ENCODE measurements around the gene PREPL. TPM values are rescaled to one million over a fixed set of nuclear protein-coding genes. Genes with fewer than 3 reads are reported as not detected.
"Not testable (repeated sequence)": the region's sequence is repeated elsewhere in the genome, so short reads cannot be mapped to it uniquely, and the experiment has no call there.

Gene PREPL
- total and polyA plus RNA-seq, 2 experiments from 2014 or later, result 16.5 to 49.0 TPM

GRCh38 chr2:44304258-44304657 is 57.0 kb downstream of the PREPL start:
- Mint-ChIP-seq H3K27me3 (ENCODE audit: insufficient read depth, low read depth, poor library complexity) (peaks cover 7% of the 10 kb centered on the region), H3K4me3 (no peak overlapping the region), H3K4me1 (peaks cover 8% of the 10 kb centered on the region; the same call in 2 of the 3 replicates), H3K27ac (no peak overlapping the region), H3K9me3 (peaks cover 22% of the 10 kb centered on the region; the same call in 2 of the 3 replicates), H3K36me3 (ENCODE audit: low read depth) (peaks cover 7% of the 10 kb centered on the region; the same call in 2 of the 3 replicates)
- Histone ChIP-seq H3F3A (replicated peaks; ENCODE audit: low read depth) (no peaks in the 10 kb centered on the region), H3K4me3 (no peak overlapping the region), H3K4me1 (ENCODE audit: insufficient read depth) (no peaks in the 10 kb centered on the region), H3K27ac (ENCODE audit: low read depth) (no peak overlapping the region), H2AFZ (no peak overlapping the region), H3K27me3 (ENCODE audit: insufficient read depth) (no peaks in the 10 kb centered on the region), H3K79me2 (replicated peaks; ENCODE audit: insufficient read depth) (no peaks in the 10 kb centered on the region), H3K4me2 (no peak overlapping the region), H3K9me2 (ENCODE audit: insufficient read depth) (no peaks in the 10 kb centered on the region), H4K20me1 (replicated peaks; ENCODE audit: insufficient read depth) (no peaks in the 10 kb centered on the region), H3K36me3 (ENCODE audit: insufficient read depth) (no peaks in the 10 kb centered on the region)
- no peak for TF ChIP-seq ETS1 (IDR thresholded peaks at IDR 0.05)
- TF ChIP-seq ZNF331 (CRISPR knock-in tag; IDR thresholded peaks at IDR 0.05; ENCODE audit: low read depth), result no peak
- ATAC-seq (no peak), DNase-seq (ENCODE audit: low spot score) (no peak)

- H3K27me3 Mint-ChIP-seq (ENCODE audit: insufficient read depth, low read depth, poor library complexity); H3K4me1 ChIP-seq (ENCODE audit: insufficient read depth): not testable (repeated sequence)
These were observed 57.5 kb downstream of the PREPL start for GRCh38 chr2:44303766-44304165.

GRCh38 chr2:44301111-44301510 is 60.2 kb downstream of the PREPL start:
- Mint-ChIP-seq H3K27ac (no peak overlapping the region), H3K27me3 (ENCODE audit: insufficient read depth, low read depth, poor library complexity) (peaks cover 5% of the 10 kb centered on the region), H3K4me3 (no peak overlapping the region), H3K9me3 (0 out of 3 replicates have a peak, but pooled peaks cover 5% of the 10 kb centered on the region), H3K4me1 (peaks cover 10% of the 10 kb centered on the region), H3K36me3 (ENCODE audit: low read depth) (no peaks in the 10 kb centered on the region)
- no peaks in the 10 kb centered on the region for H3K36me3 ChIP-seq (ENCODE audit: insufficient read depth)
- H3K9me2 ChIP-seq (ENCODE audit: insufficient read depth), result no peaks in the 10 kb centered on the region
- no peak overlapping the region for H3K4me3 ChIP-seq
- no peaks in the 10 kb centered on the region for H3K79me2 ChIP-seq (replicated peaks; ENCODE audit: insufficient read depth)
- H3F3A ChIP-seq (replicated peaks; ENCODE audit: low read depth), result no peaks in the 10 kb centered on the region
- no peak overlapping the region for H3K4me2 ChIP-seq
- H3K27ac ChIP-seq (ENCODE audit: low read depth), result no peak overlapping the region
- no peak overlapping the region for H2AFZ ChIP-seq
- DNase-seq (ENCODE audit: low spot score), result no peak
- ATAC-seq, result no peak
- H3K27me3 ChIP-seq (ENCODE audit: insufficient read depth), result no peaks in the 10 kb centered on the region
- no peaks in the 10 kb centered on the region for H4K20me1 ChIP-seq (replicated peaks; ENCODE audit: insufficient read depth)
- H3K4me1 ChIP-seq (ENCODE audit: insufficient read depth), result no peaks in the 10 kb centered on the region
- TF ChIP-seq CREB1 (CRISPR knock-in tag; IDR thresholded peaks at IDR 0.05; ENCODE audit: low read depth) (no peak), ZNF331 (CRISPR knock-in tag; IDR thresholded peaks at IDR 0.05; ENCODE audit: low read depth) (no peak), ZNF462 (CRISPR knock-in tag; IDR thresholded peaks at IDR 0.05) (no peak), JUNB (IDR thresholded peaks at IDR 0.05; ENCODE audit: unreplicated experiment) (no peak), REST (IDR thresholded peaks at IDR 0.05; ENCODE audit: unreplicated experiment) (no peak)

More at GRCh38 chr2:44303766-44304165, 57.5 kb downstream of the PREPL start:
- H3K36me3 ChIP-seq (ENCODE audit: insufficient read depth); H2AFZ ChIP-seq; H3K27me3 ChIP-seq (ENCODE audit: insufficient read depth); H3K27ac ChIP-seq (ENCODE audit: low read depth); DNase-seq (ENCODE audit: low spot score); H3K9me2 ChIP-seq (ENCODE audit: insufficient read depth); H3K36me3 Mint-ChIP-seq (ENCODE audit: low read depth); H3F3A ChIP-seq (replicated peaks; ENCODE audit: low read depth); H3K4me2 ChIP-seq; ATAC-seq; H4K20me1 ChIP-seq (replicated peaks; ENCODE audit: insufficient read depth); H3K4me3 ChIP-seq; H3K79me2 ChIP-seq (replicated peaks; ENCODE audit: insufficient read depth); H3K4me1 Mint-ChIP-seq; H3K27ac Mint-ChIP-seq; H3K4me3 Mint-ChIP-seq: not testable (repeated sequence)
- peaks cover 17% of the 10 kb centered on the region; the same call in 2 of the 3 replicates for H3K9me3 Mint-ChIP-seq
